Neural progenitor cell (in vitro differentiated cells): ENCODE data around the gene PIAS1. TPM values are rescaled to one million over a fixed set of nuclear protein-coding genes. Genes with fewer than 3 reads are reported as not detected.

Source experiments
- DNase-seq: peaks from one replicate; pipeline ENCODE4 v3.0.0-alpha.2; 2016; ENCODE audit warnings: low spot score
- H2AFZ ChIP-seq: fragments of 200-600 bp; sonication (generic); replicated peaks from 2 replicates; pipeline ENCODE4 v1.6.1; 2016; ENCODE audit warnings: antibody characterized with exemption
- H3F3A ChIP-seq: fragments of 200-600 bp; sonication (generic); 2 replicates; pipeline ENCODE4 v1.6.1; 2016; ENCODE audit warnings: antibody characterized with exemption, low read depth
- H3K27ac ChIP-seq: fragments of 200-600 bp; sonication (generic); 2 replicates; pipeline ENCODE4 v1.5.1; 2016; ENCODE audit warnings: mild to moderate bottlenecking
- H3K27me3 ChIP-seq: fragments of 200-600 bp; sonication (generic); 2 replicates; pipeline ENCODE4 v1.6.1; 2016; ENCODE audit warnings: mild to moderate bottlenecking, moderate library complexity
- H3K36me3 ChIP-seq: fragments of 200-600 bp; sonication (generic); 2 replicates; pipeline ENCODE4 v1.5.1; 2016
- H3K4me1 ChIP-seq: fragments of 200-600 bp; sonication (generic); 2 replicates; pipeline ENCODE4 v1.6.1; 2016; ENCODE audit warnings: mixed run types
- H3K4me2 ChIP-seq: fragments of 200-600 bp; sonication (generic); 2 replicates; pipeline ENCODE4 v1.6.1; 2016
- H3K4me3 ChIP-seq: fragments of 200-600 bp; sonication (generic); 2 replicates; pipeline ENCODE4 v1.5.1; 2016
- H3K79me2 ChIP-seq: fragments of 200-600 bp; sonication (generic); 2 replicates; pipeline ENCODE4 v1.6.1; 2016; ENCODE audit warnings: low read depth
- H3K9ac ChIP-seq: fragments of 200-600 bp; sonication (generic); 2 replicates; pipeline ENCODE4 v1.6.1; 2016
- H3K9me3 ChIP-seq: fragments of 200-600 bp; sonication (generic); 2 replicates; pipeline ENCODE4 v1.5.1; 2016; ENCODE audit warnings: low read depth
- H4K20me1 ChIP-seq: fragments of 200-600 bp; sonication (generic); 2 replicates; pipeline ENCODE4 v1.6.1; 2016; ENCODE audit warnings: low read depth
- H3K27ac Mint-ChIP-seq: 3 replicates; pipeline ENCODE4 v1.8.0; 2021; ENCODE audit warnings: mixed read lengths
- H3K27me3 Mint-ChIP-seq: 2 replicates; pipeline ENCODE4 v1.8.0; 2022; ENCODE audit warnings: low read depth, mild to moderate bottlenecking, inconsistent platforms, moderate library complexity, mixed read lengths; ENCODE audit not compliant: insufficient read depth
- H3K36me3 Mint-ChIP-seq: 3 replicates; pipeline ENCODE4 v1.8.0; 2021; ENCODE audit warnings: mixed read lengths
- H3K4me1 Mint-ChIP-seq: 3 replicates; pipeline ENCODE4 v1.8.0; 2021; ENCODE audit warnings: mixed read lengths
- H3K4me3 Mint-ChIP-seq: 3 replicates; pipeline ENCODE4 v1.8.0; 2021; ENCODE audit warnings: mild to moderate bottlenecking, moderate library complexity, mixed read lengths
- H3K9me3 Mint-ChIP-seq: 3 replicates; pipeline ENCODE4 v1.8.0; 2020; ENCODE audit warnings: mixed read lengths
- EZH2 ChIP-seq: fragments of 200-600 bp; sonication (generic); IDR thresholded peaks from 2 replicates; pipeline ENCODE4 v1.6.1; 2017; ENCODE audit warnings: antibody characterized with exemption, mild to moderate bottlenecking, moderate library complexity
- EZH2phosphoT487 ChIP-seq: fragments of 200-600 bp; sonication (generic); IDR thresholded peaks from 2 replicates; pipeline ENCODE4 v1.6.1; 2017; ENCODE audit warnings: antibody characterized with exemption
- total RNA-seq: library from RNA; depleted of rRNA; stranded (reverse); fragments of >200 nt; gene quantifications from 2 replicates; pipeline ENCODE4 v1.2.3, GENCODE V29; 2015; ENCODE audit warnings: low replicate concordance
- TF ChIP-seq, protein P1 (sequence below): fragments of 200-600 bp; sonication (generic); IDR thresholded peaks from 2 replicates; pipeline ENCODE4 v1.5.1; 2017; ENCODE audit warnings: antibody characterized with exemption, mild to moderate bottlenecking

The PIAS1 gene
- total RNA-seq, 1 donor from 2014 or later = 34.6 TPM

DNA sequence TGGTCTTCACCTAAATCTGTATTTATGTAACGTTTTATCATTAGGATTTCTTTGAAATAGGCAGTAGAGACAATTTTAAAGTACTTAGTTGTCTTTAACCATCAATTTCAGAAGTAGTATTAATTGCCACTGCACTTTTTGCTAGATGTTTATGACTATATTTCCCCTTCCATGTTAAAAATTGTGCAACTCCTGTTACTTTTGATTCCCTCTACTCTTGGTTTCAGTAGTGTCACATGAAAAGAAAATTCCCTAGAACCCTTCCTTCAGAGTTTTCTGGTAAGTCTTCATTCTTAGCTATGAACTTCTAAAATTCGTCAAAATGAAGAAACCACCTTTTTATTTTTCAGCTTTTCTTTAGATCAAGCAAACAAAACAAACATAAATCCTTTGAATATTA lies 7.1 kb downstream of the PIAS1 start:
- Mint-ChIP-seq H3K4me3 (no peak overlapping the region), H3K36me3 (peaks cover 13% of the 10 kb centered on the region), H3K27ac (no peak overlapping the region), H3K4me1 (peaks cover 53% of the 10 kb centered on the region), H3K27me3 (peaks cover 4% of the 10 kb centered on the region), H3K9me3 (no peaks in the 10 kb centered on the region)
- no peaks in the 10 kb centered on the region for H3K27me3 ChIP-seq
- no peak overlapping the region for H2AFZ ChIP-seq
- H3K9me3 ChIP-seq = no peaks in the 10 kb centered on the region
- no peak for DNase-seq
- H3K36me3 ChIP-seq = no peaks in the 10 kb centered on the region
- H3K79me2 ChIP-seq = peaks cover 100% of the 10 kb centered on the region
- TF ChIP-seq EZH2 (no peak), EZH2phosphoT487 (no peak)
- TF ChIP-seq, protein P1, sequence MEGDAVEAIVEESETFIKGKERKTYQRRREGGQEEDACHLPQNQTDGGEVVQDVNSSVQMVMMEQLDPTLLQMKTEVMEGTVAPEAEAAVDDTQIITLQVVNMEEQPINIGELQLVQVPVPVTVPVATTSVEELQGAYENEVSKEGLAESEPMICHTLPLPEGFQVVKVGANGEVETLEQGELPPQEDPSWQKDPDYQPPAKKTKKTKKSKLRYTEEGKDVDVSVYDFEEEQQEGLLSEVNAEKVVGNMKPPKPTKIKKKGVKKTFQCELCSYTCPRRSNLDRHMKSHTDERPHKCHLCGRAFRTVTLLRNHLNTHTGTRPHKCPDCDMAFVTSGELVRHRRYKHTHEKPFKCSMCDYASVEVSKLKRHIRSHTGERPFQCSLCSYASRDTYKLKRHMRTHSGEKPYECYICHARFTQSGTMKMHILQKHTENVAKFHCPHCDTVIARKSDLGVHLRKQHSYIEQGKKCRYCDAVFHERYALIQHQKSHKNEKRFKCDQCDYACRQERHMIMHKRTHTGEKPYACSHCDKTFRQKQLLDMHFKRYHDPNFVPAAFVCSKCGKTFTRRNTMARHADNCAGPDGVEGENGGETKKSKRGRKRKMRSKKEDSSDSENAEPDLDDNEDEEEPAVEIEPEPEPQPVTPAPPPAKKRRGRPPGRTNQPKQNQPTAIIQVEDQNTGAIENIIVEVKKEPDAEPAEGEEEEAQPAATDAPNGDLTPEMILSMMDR = no peak
- peak overlapping the region; percentile 56 for H3K4me2 ChIP-seq
- no peak overlapping the region for H3K27ac ChIP-seq
- H4K20me1 ChIP-seq = peaks cover 94% of the 10 kb centered on the region
- no peak overlapping the region for H3K9ac ChIP-seq
- no peaks in the 10 kb centered on the region for H3F3A ChIP-seq
- peaks cover 50% of the 10 kb centered on the region for H3K4me1 ChIP-seq
- H3K4me3 ChIP-seq = no peak overlapping the region

DNA sequence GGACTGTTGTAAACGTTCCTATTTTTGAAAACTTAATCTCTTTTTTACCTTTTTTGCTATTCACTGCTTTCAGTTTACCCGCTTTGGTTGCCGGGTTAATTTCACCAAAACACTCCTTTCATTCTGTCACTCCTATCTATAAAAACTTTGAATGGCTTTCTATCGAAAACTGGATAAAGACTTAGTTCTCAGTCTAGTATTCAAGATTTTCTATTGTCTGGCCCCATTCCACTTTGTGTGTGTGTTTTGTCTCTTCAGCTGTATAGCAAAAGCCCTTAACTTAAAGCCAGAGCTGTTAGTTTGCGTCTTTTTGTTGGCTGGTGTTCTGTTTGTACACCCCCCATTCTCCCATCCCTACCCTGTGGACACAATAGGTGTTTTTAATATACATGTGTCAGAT lies 7.5 kb downstream of the PIAS1 start:
- H3K9me3 Mint-ChIP-seq = peaks cover 3% of the 10 kb centered on the region
- Histone ChIP-seq H3K4me2 (peak overlapping the region; percentile 56), H4K20me1 (peaks cover 94% of the 10 kb centered on the region), H3K27ac (no peak overlapping the region), H3K4me1 (peaks cover 46% of the 10 kb centered on the region), H3K79me2 (peaks cover 100% of the 10 kb centered on the region), H3K4me3 (no peak overlapping the region), H3F3A (no peaks in the 10 kb centered on the region), H3K9me3 (no peaks in the 10 kb centered on the region), H3K9ac (no peak overlapping the region), H3K36me3 (no peaks in the 10 kb centered on the region), H2AFZ (no peak overlapping the region), H3K27me3 (no peaks in the 10 kb centered on the region)
- no peak overlapping the region for H3K4me3 Mint-ChIP-seq
- H3K4me1 Mint-ChIP-seq = peaks cover 49% of the 10 kb centered on the region
- peaks cover 16% of the 10 kb centered on the region for H3K36me3 Mint-ChIP-seq
- no peak for TF ChIP-seq EZH2
- TF ChIP-seq, protein P1 = no peak
- TF ChIP-seq EZH2phosphoT487 = no peak
- DNase-seq = no peak
- no peak overlapping the region for H3K27ac Mint-ChIP-seq
- H3K27me3 Mint-ChIP-seq = peaks cover 4% of the 10 kb centered on the region

DNA sequence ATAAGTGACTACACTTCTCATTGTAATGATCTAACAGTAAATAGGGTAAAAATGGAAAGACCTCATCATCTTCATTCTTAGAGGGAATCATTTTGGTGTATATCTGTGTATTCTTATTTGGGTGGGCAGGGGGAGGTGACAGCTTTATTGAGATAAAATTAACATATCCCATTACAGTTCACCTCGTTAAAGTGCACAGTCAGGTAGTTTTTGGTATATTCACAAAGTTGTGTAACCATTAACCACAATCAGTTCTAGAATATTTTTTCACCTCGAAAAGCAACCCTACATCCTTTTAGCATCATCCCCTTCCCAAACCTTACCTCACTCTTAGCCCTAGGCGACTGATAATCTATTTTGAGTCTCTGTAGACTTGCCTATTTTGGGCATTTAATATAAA lies 8.1 kb downstream of the PIAS1 start:
- Histone ChIP-seq H3F3A (no peaks in the 10 kb centered on the region), H3K4me3 (no peak overlapping the region), H3K4me2 (peak overlapping the region; percentile 56), H3K27me3 (no peaks in the 10 kb centered on the region), H3K4me1 (peaks cover 40% of the 10 kb centered on the region), H2AFZ (no peak overlapping the region), H3K27ac (no peak overlapping the region), H3K79me2 (peaks cover 100% of the 10 kb centered on the region), H3K9ac (no peak overlapping the region), H4K20me1 (peaks cover 94% of the 10 kb centered on the region), H3K36me3 (no peaks in the 10 kb centered on the region), H3K9me3 (no peaks in the 10 kb centered on the region)
- Mint-ChIP-seq H3K27me3 (peaks cover 4% of the 10 kb centered on the region), H3K27ac (no peak overlapping the region), H3K9me3 (peaks cover 8% of the 10 kb centered on the region), H3K4me1 (peaks cover 45% of the 10 kb centered on the region), H3K36me3 (peaks cover 22% of the 10 kb centered on the region), H3K4me3 (no peak overlapping the region)
- DNase-seq = no peak
- TF ChIP-seq, protein P1 = no peak
- TF ChIP-seq EZH2phosphoT487 = no peak
- TF ChIP-seq EZH2 = no peak
